ENCODE measurements around the gene SPATA19.

- TF ChIP-seq CTCF (IDR thresholded peaks at IDR 0.05; ENCODE audit: insufficient read depth, low read length, poor library complexity, severe bottlenecking) (no peak), EZH2phosphoT487 (conservative IDR thresholded peaks at IDR 0.05; ENCODE audit: low read length) (no peak)
Measured at GRCh38 chr11:133819746-133820315, 25.5 kb downstream of the SPATA19 start.

Data from SU-DHL-6 (cell line).